HG03575 (cell line): ENCODE results near the gene TRIM46.

Source experiments
- ATAC-seq: cut with Tn5 transposase; IDR thresholded peaks from one replicate; pipeline ENCODE4 v1.9.1; 2021; ENCODE audit not compliant: unreplicated experiment, insufficient number of reproducible peaks, low FRiP score; ENCODE audit errors: extremely low read depth

Gene TRIM46

DNA sequence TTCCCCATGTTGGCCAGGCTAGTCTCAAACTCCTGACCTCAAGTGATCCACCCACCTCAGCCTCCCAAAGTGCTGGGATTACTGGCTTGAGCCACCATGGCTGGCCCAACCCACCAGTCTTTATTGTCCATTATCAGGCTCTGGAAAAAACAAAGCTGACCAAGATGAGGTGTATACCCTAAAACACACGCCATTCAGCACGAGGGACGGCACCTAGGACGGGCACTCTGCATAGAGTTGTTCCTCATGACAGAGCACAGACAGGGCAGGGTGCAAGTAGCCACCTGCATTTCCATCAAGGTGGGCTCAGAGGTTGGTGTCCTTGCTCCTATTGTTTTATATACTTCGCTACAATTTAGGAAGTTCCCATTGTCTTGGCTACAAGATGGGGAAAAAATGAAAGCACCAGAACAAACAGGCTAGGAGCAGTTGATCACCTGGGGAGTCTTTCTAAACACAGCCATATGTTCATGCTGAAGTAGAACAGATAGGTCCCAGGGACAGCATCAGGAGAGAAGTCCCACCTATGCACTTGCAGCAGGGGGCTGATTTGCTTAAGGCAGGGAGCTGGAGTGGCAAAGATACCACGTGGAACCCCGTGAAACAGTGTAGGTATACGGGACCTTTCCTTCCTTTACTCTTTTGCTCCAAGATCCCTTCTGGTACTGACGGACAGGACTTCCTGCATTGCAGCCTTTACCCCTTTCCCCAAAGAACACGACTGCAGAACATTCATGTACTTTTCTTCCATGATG, 5.0 kb upstream of the TRIM46 start:
- no peak for ATAC-seq

DNA sequence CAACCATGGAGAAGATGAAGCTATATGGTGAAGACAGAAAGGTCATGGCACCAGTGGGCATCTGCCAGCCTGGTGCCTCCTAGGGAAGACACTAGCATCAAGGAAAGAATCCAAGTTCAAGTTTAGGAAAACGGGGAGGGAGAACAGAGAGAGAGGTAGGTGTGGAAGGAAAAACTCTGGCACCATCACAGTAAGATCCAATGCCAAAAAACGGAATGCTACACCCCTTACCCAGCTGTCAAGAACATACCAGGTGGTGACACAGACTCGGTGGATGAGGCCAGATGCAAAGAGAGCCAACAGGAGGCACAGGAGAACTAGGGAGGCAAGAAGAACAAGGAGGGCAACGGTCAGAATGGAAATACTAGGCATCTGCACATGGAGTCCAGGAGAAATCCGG, 4.1 kb upstream of the TRIM46 start:
- no peak for ATAC-seq

DNA sequence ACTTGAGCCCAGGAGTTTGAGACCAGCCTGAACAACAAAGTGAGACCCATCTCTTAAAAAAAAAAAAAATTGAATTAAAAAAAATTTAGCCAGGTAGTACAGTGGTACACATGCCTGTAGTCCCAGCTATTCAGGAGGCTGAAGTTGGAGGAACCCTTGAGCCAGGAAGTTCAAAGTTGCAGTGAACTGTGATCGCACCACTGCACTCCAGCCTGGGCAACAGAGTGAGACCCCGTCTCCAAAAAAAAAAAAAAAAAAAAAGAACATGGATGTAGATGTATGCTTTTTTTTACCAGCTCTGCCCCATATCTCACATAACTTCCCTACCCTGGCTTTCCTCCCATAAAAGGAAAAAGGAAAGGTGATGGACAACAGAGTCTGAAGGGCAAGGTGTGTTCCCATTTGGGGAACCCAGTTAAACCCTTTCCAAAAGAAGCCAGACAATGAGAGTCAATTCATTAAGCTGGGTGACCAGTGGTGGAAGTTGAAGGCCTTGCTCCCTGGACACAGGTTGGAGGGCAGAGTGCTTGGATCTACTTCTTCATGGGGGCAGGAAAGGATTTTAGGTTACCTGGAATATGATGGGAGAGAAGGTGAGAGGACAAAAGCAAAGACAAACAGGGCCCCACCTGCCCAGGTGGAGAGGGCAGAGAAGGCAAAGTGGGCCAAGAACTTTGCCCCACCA, 3.4 kb upstream of the TRIM46 start:
- ATAC-seq = no peak

DNA sequence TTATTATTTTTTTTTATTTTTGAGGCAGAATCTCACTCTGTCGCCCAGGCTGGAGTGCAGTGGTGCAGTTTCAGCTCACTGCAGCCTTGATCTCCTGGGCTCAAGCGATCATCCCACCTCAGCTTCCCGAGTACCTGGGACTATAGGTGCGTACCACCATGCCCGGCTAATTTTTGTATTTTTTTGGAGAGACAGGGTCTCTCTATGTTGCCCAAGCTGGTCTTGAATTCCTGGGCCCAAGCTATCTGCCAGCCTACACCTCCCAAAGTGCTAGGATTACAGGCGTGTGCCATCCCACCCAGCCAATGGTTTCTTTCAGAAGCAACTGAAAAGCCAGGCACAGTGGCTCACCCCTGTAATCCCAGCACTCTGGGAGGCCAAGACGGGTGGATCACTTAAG, 2.8 kb upstream of the TRIM46 start:
- no peak for ATAC-seq

DNA sequence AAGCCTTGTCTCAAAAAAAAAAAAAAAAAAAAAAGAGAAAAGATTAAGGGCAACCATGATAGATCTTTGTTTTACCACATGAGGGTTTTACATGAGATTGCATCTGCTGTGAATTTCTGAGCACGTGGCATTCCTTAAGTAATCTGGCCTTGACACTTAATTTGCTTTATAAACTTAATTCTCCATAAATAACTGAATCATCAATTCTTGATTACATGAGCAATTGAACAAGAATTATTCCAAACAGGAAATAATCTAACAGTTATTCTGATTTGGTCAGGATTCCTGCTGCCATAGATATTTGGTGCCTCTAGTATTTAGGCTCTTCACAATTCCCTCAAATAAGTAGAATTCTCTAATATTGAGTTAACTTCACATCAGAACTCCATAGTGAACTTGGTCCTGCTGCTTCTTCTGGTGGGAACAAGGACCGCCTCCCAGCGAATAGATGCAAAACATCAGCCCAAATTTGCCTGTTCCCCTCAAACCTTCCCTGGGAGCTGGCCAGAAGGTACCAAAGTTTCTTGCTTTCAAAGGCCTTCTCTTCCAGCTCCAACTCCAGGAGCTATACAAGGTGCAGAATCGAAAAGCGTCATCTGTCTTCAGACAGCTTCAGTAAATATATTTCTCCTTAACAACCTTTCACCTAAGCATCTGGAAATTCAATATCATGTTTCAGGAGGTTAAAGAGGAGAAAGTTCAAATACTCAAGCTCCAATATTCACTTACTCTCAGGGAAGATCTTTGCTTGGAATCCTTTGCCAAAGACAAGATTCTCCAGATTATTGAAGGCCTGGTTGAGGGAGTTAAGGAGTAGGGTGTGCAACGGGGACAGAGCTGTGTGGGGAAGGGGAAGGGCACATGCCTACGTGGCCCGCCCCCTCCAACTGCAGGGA, 1.6 kb upstream of the TRIM46 start:
- ATAC-seq = no peak

DNA sequence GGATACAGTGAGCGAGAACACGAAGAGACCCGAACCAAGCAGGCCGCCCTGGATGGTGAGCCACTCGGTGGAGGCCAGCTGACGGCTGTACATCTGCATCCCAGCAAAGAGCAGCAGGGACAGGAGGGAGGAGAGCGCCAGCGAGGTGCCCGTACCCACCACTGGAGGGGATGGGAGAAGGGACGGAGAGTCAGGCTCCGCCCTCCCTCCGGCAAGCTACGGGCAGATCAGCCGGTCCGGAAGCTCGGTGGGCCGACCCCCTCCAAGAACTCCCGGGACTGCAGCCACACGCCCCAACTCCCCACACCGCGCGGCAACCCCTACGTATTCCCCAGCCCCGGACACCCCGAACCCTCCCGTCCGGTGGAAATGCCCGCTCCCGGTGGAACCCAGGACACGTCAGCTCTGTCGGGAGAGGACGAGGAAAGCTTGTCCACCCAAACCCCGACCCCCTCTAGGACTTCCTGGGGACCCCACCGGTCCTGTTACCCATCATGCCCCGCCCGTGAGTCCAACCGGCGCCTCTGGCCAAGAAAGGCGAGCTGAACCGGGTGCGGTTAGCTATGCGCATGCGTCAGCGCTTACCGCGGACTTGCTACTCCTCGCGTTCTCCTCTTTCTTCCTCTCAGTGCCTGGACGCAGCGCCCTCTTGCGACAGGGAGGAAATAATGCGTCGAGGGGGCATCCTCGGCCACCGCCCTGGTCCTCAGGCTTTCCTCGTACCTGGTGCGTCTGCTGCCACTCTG, 744 bp upstream of the TRIM46 start, which contains the start of gene KRTCAP2:
Gene KRTCAP2 (minus strand): TSS at position 573 of the 746 bp plus-strand sequence. CDS start 80 bp downstream, at position 493.
- ATAC-seq = no peak

DNA sequence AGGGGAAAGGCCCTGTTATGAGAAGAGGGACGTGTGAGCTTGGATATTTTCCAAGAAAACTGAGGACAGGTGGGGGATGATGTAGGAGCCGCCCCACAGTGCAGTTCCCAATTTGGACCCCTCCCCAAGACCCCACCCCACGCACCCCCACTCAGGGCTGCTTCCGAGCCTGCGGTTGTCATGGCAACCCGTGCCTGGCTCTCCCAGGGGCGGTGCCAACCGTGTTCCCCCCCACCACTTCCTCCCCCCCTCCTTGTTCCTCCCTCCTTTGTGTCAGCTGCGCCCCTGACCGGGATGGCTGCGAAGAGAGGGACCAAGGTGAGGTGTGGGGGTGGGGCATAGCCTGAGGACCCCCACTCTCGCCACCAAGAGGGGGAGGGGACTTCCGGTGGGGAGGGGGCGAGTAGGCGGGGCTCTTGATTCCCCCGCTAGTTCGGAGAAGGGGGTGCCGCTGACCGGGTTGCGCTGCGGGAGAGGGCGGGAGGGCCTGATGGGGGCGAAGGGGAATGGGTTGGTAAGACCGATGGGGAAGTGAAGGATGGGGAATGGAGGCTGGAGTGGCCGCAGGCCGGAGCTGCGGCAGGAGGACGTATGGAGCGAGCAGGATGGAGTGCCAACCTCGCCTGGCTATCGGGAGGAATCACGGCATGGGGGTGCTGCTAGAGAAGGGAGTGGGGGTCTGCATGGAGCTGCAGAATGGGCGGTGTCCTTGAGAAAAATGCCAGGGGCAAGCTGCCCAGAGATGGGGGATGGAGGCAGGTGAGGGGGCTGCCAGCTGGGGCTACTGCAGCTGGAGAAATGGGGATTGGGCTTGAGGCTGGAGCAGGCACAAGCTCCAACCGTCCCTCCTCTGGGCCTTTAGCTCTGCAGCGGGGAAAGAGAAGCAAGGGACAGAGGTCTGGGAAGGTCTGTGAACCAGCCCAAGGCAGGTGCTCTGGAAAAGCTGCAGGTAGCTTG, 953 bp downstream of the TRIM46 start:
- no peak for ATAC-seq

DNA sequence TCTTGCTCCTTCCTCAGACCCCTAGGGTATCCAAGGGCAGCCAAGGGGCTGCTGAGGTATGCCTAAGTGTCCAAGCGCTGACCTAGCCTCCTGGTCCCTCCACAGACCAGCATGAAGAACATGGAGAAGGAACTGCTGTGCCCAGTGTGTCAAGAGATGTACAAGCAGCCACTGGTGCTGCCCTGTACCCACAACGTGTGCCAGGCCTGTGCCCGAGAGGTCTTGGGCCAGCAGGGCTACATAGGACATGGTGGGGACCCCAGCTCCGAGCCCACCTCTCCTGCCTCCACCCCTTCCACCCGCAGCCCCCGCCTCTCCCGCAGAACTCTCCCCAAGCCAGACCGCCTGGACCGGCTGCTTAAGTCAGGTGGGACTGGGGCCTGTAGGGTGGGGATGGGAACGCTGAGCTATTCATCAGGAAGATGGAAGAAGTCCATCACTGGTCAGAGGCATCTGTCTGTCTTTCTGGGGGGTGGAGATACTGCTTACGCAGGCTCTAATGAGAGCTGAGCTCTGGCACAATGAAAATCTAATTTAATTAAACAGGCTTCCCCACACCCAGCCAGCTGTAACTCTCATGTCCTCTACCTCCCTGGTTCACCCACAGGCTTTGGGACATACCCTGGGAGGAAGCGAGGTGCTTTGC, 1.8 kb downstream of the TRIM46 start:
- ATAC-seq = no peak

DNA sequence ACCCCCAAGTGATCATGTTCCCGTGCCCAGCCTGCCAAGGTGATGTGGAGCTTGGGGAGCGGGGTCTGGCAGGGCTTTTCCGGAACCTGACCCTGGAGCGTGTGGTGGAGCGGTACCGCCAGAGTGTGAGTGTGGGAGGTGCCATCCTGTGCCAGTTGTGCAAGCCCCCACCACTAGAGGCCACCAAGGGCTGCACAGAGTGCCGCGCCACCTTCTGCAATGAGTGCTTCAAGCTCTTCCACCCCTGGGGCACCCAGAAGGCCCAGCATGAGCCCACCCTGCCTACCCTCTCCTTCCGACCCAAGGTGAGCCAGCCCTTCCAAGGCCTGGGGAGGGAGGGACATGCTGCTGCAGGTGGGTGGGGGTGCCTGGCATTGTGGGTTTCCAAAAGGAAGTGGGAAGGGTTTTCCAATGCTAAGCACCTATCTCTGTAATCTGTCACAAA, 2.3 kb downstream of the TRIM46 start:
- ATAC-seq = no peak

DNA sequence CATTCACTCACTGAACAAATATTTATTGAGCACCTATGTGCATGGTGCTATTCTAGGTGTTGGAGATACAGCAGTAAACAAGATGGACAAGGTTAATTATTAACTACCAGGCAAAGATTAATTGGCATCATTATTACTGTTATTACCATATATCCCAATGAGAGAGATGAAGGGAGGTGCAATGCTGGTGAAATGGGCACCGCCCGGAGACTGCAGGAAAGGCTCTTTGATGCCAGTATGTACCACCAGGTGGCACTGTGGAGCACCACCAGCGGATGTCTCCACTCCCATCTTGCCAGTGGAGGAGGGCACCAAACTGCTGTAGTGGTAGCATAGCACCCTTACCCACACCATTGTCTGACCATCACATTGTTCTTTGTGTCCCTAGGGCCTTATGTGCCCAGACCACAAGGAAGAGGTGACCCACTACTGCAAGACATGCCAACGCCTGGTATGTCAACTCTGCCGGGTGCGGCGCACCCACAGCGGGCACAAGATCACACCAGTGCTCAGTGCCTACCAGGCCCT, 3.0 kb downstream of the TRIM46 start:
- no peak for ATAC-seq

DNA sequence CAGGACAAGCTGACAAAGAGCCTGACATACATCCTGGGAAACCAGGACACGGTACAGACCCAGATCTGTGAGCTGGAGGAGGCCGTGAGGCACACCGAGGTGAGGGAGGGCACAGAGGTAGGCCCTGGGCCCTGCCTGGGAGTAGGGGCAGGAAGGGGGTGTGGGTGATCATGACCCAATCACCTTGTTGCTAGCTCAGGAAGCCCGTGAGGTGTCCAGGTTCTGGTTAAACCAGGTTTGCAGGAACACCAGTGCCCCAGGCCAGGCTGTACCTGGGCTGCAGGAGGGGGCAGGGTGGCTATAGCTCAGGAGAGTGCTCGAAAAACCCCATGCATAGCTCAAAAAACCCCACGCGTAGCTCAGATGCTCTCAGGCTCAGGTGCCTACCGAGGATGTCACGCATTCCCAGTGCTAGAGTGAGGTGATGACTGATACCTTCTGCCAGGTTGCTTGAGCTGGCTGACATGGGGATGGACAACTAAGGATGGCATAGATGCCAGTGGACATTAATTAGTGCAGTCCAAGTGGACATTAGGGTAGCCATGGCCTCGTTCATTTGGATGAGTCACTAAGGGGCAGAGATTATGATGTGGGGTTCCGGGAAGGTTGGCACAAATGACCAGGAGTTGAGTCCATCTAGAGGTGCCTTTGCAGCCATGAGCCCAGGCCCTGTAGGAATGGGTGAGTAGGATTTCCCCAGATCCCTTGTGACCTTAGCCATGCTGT, 3.7 kb downstream of the TRIM46 start:
- ATAC-seq = no peak

DNA sequence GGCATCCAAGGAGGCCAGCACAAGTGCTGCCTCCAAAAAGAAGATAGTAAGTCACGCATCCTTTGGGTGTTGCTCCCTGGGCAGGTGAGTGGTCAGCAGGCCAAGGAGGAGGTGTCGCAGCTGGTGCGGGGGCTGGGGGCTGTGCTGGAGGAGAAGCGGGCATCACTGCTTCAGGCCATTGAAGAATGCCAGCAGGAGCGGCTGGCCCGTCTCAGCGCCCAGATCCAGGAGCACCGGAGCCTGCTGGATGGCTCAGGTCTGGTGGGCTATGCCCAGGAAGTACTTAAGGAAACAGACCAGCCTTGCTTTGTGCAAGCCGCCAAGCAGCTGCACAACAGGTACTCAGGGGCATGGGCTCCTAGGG, 4.3 kb downstream of the TRIM46 start:
- no peak for ATAC-seq

DNA sequence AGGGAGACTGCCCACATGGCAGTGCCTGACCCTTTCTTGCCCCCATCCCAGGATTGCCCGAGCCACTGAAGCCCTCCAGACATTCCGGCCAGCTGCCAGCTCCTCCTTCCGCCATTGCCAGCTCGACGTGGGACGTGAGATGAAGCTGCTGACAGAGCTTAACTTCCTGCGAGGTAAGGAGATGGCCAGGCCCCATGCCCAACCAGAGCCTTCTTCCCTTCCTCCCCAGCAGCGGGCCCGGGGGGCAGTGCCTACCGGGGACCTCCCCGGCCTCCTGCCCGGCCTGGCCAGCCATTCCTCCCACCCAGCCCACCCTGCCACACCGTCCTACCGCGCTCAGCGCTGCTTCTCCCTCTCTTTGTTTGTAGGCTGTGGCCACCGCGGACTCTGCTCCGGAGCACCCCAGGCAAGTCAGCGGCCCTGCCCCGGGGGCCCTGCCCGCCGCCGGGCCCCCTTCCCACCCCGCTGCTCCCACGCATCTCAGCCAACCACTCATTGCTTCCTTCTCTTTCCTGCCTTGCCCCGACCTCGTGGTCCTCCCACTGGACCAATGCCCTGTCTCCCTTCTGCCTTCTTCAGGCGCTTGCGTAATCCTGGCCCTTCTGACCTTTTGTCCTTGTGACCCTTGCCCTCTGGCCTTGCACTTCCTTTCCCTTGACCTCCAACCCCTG, 4.9 kb downstream of the TRIM46 start:
- ATAC-seq = no peak

DNA sequence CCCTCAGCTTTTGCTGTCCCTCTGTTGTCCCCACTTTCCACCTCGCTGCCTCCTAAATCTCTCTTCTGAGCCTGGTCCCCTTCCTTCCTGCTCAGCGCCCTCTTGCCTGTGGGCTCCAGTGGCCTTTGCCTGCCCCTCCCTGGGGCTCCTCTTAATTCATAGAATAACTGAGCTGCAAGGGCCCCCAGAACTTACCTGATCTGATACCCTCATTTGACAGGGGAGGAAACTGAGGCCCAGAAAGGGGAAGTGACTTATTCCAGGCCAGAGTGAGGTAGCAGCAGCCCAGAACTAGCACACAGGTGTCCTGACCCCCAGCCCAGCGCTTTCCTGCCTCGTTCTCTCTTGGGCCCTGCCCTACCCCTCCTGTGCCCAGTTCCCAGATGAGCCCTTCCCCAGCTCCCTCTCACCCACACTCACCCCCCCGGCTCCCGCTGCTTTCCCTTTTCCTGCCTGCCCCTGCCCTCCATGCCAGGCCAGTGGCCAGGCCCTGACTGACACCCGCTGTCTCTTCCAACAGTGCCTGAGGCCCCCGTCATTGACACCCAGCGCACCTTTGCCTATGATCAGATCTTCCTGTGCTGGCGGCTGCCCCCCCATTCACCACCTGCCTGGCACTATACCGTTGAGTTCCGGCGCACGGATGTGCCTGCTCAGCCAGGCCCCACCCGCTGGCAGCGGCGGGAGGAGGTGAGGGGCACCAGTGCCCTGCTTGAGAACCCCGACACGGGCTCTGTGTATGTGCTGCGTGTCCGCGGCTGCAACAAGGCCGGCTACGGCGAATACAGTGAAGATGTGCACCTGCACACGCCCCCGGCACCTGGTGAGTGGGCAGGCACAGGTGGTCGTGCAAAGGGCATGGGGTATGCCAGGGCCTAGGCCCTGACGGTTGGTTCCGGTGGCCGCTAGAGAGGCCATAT, 5.7 kb downstream of the TRIM46 start:
- no peak for ATAC-seq

DNA sequence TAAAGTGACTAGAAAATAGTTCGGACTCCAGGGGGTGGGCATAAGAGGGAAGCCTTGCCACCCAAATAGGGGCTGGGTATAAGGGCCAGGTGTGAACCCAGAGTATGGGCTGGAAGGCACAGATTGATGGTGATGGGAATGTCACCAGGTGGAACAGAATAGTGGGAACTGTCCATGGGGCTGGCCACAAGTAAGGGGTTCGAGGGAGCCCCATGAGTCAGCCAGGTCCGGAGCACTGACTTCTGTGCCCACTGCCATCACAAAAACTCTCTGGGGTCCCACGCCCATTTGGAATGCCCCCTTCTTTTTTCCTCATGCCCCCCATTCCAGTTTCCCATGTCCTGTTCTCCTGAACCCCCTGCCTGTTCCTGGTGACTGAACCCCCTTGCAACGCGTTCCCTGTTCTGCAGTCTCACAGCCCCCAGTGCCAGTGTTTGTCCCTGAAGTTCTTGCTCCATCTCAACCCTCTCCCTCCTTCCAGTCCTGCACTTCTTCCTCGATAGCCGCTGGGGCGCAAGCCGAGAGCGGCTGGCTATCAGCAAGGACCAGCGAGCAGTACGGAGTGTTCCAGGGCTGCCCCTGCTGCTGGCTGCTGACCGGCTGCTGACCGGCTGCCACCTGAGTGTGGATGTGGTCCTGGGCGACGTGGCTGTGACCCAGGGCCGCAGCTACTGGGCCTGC, 7.9 kb downstream of the TRIM46 start:
- ATAC-seq = no peak
